DMS 273 (cell line): ENCODE results near the gene ATP1B2.
"Not testable (repeated sequence)": the region's sequence is repeated elsewhere in the genome, so short reads cannot be mapped to it uniquely, and the experiment has no call there.

Experiments used
- DNase-seq: peaks from one replicate; lab custom pipeline; 2025; ENCODE audit not compliant: unreplicated experiment; lab: John Stamatoyannopoulos, UW

The ATP1B2 gene

DNA sequence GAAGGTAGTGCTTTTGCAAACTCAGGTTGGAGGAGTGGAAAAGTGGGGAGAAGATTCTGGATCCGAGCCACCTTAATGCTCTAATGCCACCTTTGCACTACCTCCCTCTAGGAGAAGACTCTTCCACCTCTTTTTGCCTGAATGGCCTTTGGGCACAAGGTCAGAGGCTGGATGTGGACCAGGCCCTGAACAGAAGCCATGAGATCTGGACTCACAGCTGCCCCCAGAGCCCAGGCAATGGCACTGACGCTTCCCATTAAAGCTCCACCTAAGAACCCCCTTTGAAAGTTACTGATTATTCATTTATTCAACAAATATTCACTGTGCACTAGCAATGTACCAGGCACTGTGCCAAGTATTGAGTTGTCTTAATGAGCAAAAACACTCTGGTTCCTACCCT, 17.6 kb upstream of the ATP1B2 start:
- DNase-seq: no peak

- DNase-seq: peak; percentile 74
These were observed 16.3 kb upstream of the ATP1B2 start for GRCh38 chr17:7634384-7634783.

DNA sequence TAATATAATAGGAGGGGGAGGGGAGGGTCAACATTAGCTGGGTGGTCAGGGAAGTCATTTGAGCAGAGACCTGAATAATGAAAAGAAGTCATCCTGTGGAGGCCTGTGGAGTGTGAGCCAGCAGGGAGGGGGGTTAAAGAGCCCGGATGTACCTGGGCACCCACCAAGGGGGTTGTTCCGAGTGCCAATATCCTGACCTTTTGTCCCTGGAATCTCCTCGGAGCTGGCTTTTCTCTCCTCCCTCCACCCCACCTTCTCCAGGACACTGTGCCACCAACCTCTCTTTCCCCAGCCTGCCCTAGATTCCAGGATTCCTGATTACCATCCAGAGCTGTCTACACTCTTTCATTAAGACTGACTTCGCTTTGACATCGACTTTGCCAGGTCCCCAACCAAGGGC, 14.6 kb upstream of the ATP1B2 start:
- DNase-seq: no peak

- DNase-seq: no peak
These were observed 9.9 kb upstream of the ATP1B2 start for GRCh38 chr17:7640783-7641182.

- not testable (repeated sequence) for DNase-seq
These were observed 9.1 kb upstream of the ATP1B2 start for GRCh38 chr17:7641635-7642034.

DNA sequence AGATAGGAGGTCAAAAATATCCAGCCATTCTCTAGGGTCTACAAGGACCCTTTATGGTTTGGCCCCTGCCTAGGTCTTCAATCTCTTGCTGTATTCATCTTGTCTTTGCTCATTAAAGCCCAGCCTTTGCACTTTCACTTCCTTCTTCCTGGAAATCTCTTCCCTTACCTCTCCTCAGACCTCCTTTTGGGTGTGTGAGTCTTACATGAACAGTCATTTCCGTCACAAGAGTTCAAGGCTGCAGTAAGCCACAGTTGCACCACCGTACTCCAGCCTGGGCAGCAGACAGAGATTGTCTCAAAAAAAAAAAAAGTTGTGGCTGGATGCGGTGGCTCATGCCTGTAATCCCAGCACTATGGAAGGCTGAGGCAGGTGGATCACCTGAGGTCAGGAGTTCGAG, 6.0 kb upstream of the ATP1B2 start:
- DNase-seq: no peak

DNA sequence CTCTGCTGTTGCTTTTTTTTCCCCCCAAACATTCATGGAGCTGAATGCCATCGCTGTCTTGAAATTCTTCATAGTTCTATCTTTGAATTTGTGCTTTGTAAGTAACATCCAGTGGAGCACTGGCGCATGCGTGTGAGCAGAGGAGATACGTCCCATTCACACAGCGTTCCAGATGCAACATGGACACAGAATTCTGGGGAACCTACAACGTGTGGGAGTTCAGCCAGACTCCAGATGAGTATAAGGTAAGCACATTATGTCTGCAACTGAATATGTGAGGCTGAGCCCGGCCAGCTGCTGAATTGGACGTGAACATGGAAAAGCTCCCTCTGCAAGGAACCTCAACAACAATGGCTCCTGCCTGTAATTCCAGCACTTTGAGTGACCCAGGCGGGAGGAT, 4.3 kb upstream of the ATP1B2 start:
- DNase-seq: no peak

GRCh38 chr17:7647018-7647417, 3.7 kb upstream of the ATP1B2 start:
- no peak for DNase-seq

- no peak for DNase-seq
These were observed 455 bp downstream of the ATP1B2 start for GRCh38 chr17:7651097-7651664.

- peak; percentile 26 for DNase-seq
These were observed 1.1 kb downstream of the ATP1B2 start for GRCh38 chr17:7651665-7652387.

- peak; percentile 45 for DNase-seq
These were observed 1.9 kb downstream of the ATP1B2 start for GRCh38 chr17:7652388-7653356.

DNA sequence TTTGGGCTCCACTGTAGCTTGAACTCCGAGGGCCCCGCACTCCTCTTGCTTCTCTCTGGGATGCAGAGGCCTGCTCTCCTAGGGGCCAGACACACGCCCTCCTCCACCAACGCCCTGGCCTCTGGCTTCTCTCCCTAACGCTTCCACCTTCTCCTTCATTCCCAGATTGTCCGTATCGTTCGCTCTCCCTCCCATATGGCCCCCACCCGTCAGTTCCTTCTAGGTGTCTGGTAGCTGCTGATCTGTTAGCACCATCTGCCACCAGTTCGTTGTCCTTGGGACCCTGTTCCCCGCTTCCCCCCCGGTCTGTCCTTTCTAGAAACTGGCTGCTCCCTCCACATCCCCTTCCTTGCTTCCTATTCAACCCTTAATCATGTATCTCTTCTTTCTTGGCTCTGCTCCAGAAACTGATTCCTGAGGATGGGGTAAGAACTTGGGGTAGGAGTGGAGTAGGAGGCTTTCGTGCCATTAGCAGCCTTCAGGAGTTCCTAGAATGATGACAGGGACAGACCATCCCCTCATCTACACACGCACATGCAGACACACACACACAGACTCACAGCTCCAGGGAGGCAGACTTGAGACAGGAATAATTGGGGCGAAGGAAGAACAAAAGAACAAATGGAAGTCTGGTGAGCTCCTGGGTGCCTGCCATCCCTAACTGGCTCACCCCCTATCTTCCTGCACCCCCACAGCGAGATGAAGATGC, 4.3 kb downstream of the ATP1B2 start:
- DNase-seq: peak; percentile 53

GRCh38 chr17:7655541-7655840, 4.8 kb downstream of the ATP1B2 start:
- no peak for DNase-seq

DNA sequence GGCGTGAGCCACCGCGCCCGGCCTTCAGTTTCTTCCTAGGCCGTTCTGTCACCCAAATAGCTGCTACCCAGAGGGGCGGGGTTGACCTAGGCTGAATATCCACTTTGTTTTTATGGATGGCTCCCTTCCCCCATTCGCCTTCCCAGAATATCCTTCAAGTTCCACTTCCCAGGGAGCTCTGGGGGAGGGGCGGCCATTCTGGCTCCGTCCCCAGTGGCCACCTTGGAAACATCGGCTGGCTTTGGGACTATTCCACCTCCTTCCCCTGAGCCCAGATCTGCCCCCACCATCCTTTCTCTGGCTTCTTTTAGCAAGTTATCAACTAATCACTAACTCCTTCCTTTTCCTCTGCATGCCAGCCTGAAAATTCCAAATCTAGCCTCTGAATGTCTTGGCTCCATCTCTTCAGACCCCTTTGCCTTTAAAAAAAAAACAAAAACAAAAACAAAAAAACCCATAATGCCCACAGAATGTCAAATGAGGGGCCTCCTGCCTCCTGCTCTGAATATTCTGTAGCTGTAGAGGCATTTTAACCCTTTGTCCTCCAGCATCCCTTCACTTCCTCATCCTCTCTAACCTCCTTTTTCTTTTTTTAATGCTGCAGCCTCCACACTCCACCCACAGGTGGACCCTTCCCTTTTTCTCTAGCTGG, 6.4 kb downstream of the ATP1B2 start:
- DNase-seq: peak; percentile 22

DNA sequence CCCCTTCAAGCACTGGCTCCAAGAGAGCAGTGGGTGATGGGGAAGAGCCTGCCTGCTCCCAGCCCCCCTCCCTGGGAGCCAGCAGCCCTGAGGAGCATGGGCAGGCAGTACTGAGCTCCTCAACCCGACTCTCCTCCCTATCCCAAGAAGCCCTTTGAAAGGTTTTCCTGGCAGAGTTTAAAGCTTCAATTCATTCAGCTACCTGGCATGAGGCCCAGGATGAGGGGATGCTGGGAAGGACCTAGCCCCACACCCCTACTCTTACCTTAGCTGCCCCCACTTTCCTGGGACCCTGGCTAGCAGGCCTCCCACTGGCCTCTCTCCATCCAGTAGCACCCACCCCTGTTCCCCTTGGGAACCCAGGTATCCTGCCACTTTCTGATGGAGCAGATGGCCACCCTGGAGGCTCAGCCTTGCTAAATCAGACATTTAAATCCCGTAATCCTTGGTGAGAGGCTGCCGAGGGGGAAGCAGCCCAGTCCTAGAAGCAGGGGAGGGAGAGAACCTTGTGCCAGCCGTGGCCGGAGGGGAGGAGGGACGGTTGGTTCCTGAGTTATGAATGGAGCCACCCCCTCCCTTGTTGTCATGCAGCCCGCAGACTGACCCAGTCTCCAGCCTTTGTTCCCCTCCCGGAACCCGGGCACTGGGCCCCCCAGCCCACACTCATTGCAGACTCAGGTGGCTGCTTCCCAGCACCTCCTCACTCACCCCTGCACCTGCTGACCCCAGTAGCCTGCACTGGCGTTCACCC, 17.1 kb downstream of the ATP1B2 start:
- peak; percentile 68 for DNase-seq

DNA sequence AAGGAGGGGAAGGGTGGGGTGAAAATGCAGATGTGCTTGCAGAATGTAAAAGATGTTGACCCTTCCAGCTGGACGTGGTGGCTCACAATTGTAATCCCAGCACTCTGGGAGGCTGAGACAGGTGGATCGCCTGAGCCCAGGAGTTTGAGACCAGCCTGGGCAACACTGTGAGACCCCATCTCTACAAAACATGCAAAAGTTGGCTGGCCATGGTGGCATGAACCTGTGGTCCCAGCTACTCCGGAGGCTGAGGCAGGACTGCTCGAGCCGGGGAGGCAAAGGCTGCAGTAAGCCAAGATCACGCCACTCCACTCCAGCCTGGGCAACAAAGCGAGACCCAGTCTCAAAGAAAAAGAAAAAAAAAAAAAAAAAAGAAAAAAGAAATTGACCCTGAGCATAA, 17.8 kb downstream of the ATP1B2 start:
- DNase-seq: no peak

DNA sequence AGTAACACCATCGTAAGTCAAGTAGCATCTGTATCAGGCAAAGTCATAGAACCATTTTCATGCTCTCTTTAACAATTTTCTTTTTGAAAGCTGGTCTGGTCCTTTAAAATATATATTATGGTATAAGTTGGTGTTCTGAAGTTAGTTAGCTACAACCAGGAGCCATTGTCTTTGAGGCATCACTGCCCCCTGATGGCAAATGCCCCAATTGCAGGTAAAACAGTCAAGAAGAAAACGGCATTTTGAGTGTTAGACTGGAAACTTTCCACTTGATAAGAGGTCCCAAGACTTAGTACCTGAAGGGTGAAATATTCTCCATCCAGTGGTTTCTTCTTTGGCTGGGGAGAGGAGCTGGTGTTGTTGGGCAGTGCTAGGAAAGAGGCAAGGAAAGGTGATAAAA, 22.5 kb downstream of the ATP1B2 start:
- DNase-seq: peak; percentile 59

DNA sequence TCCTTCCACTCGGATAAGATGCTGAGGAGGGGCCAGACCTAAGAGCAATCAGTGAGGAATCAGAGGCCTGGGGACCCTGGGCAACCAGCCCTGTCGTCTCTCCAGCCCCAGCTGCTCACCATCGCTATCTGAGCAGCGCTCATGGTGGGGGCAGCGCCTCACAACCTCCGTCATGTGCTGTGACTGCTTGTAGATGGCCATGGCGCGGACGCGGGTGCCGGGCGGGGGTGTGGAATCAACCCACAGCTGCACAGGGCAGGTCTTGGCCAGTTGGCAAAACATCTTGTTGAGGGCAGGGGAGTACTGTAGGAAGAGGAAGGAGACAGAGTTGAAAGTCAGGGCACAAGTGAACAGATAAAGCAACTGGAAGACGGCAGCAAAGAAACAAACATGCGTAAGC, 24.2 kb downstream of the ATP1B2 start:
- no peak for DNase-seq

- DNase-seq: no peak
These were observed 25.8 kb downstream of the ATP1B2 start for GRCh38 chr17:7676533-7676932.

DNA sequence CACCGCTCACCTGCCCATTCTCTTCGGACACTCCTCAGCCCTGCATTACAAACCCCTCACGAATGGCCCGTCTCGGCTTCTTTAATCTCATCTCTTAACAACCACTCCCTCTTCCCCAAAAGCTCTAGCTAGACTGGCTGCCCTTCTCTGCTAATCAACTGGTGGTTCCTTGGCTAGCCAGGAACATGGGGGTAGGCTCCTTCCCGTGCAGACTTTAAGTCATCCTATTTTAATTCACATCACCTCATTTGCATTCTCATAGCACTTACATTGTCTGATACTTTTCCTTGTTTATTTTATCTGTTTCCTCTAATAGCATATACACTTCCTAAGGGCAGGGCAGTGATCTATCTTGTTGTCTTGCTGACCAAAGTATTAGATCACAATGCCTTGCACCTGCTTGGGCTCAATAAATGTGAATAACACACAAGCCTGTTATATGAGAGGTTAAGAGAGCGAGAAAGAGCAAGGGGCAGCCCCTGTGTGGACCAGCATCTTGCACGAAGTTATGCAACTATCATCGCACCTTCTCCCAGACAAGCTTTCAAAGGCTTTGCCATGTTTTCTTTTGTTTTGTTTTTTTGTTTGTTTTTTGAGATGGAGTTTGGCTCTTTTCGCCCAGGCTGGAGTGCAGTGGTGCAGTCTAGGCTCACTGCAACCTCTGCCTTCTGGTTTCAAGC, 26.8 kb downstream of the ATP1B2 start:
- DNase-seq: no peak
